Stimulated activated CD8-positive, alpha-beta memory T cell treated with anti-CD3 and anti-CD28 coated beads, Interleukin-7, amount 100 ng/mL, for 48 hours (primary cell): ENCODE measurements around the gene DMRTC1B.
"Not testable (repeated sequence)": the region's sequence is repeated elsewhere in the genome, so short reads cannot be mapped to it uniquely, and the experiment has no call there.

ENCODE experiments used
- DNase-seq, 2 donors: peaks; one replicate each; pipeline ENCODE4 v3.0.0-alpha.2; 2020; ENCODE audit warnings: low read depth in 1 of 2; ENCODE audit errors: extremely low read depth in 1 of 2

DMRTC1B gene, protein sequence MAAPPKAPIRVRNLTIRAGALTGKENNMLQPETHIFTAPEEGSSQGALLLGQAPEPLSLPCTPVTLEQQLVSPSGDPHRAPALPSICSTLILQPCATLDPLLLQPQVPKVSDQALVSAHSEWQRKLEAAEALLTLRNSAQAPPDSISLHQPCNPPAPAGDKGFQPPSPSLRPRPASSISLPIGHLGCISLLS

DNA sequence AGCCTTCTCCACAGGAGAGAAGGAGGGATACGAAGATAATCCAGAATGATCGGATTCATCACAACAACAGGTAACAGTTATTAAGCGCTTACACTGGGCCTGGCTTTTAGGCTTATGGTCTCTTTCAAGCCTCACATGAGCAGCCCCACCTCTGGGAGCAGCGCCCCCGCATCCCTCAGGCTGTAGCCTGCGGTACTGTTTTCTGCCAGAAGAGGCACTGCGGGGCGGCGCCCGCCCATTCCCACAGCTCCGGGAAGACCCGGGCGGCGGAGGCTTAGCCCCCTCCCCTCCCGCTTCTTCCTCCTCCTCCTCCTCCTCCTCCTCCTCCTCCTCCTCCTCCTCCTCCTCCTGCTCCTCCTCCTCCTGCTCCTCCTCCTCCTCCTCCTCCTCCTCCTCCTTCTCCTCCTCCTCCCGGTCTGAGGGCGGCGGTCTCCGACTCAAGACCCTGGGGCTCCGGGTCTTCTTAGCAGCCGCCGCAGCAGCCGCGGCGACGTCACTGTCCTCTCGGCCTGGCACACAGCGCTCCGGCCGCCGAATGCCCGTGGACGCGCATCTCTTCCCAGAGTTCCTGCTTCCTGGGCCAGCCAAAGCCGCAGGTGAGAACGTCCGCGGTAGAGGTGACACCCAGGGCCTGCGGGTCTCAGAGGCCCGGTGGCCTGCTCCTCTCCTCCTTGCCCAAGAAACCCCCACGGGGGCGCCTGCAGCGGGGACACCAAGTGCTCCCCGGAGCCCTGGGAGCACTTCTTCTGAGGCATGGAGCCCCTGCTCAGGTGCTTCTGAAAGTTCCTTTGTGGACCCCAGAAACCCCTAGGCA, at the start of gene DMRTC1B:
Gene DMRTC1B (plus strand): TSS at position 238 of the 814 bp plus-strand sequence. CDS start 68,246 bp downstream, outside the sequence.
- DNase-seq = not testable (repeated sequence)

- DNase-seq = no peak
These were observed 48.8 kb upstream of the DMRTC1B start for GRCh38 chrX:72727846-72728245.

- not testable (repeated sequence) for DNase-seq
These were observed 43.1 kb upstream of the DMRTC1B start for GRCh38 chrX:72733636-72734035.

- DNase-seq = no peak
These were observed 41.1 kb upstream of the DMRTC1B start for GRCh38 chrX:72735561-72735960.

GRCh38 chrX:72745546-72745945, 31.1 kb upstream of the DMRTC1B start:
- not testable (repeated sequence) for DNase-seq

DNA sequence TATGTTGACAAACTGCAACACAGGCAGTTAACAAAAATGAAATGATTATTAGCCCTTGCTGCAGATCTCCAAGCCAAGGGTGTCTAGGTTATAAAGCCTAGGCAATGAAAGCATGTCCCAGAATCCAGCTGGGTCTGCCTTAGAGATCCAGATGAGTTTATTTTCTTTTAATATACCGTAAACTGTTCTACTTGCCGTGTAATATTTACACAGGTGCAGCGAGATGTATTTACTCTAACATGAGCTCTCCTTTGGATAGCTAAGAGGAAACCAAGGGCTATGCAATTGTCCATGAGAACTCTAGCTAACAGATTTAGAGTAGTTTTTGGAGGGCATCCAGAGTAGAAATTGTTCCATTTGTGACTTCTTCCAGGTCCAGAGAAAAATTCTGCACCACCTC, 28.1 kb upstream of the DMRTC1B start:
- DNase-seq = not testable (repeated sequence)

GRCh38 chrX:72760454-72760853, 16.2 kb upstream of the DMRTC1B start:
- not testable (repeated sequence) for DNase-seq

DNA sequence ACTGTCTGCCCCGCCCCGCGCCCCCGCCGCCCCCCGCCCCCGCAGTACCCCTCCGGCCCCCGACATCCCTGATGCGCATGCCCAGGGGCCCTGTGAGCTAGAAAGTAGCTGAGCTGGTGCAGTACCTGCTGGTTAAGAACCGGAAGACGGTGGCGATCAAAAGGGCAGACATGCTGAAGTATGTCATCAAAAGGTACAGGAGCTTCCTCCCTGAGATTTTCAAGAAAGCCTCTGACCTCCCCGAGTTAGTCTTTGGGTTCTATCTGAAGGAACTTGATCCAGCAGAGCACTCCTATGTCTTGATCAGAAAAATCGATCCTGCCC, 739 bp downstream of the DMRTC1B start:
- DNase-seq = not testable (repeated sequence)

DNA sequence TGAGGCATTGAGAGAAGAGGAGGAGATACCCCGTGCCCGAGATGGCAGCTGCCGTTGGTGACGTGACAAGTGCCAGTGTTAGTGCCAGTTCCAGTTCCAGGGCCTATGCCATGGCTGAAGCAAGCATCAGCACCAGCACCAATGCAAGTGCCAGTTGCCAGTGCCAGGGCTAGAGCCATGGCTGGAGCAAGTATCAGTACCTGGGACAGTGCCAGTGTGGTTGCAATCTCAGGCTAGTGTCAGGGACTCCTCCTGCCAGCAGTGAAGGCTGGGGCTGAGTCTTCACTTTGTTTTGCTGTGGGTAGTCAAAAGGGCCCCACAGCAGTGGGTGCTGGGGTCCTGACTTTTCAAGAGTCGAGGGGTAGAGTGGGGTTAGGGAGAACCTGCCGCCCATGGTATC, 1.5 kb downstream of the DMRTC1B start:
- not testable (repeated sequence) for DNase-seq

- not testable (repeated sequence) for DNase-seq
These were observed 5.9 kb downstream of the DMRTC1B start, which contains the start of gene FAM236B for GRCh38 chrX:72782560-72782959. Gene FAM236B, minus strand, starts transcription at chrX:72782660. Its CDS starts 100 bp downstream, at chrX:72782560.

DNA sequence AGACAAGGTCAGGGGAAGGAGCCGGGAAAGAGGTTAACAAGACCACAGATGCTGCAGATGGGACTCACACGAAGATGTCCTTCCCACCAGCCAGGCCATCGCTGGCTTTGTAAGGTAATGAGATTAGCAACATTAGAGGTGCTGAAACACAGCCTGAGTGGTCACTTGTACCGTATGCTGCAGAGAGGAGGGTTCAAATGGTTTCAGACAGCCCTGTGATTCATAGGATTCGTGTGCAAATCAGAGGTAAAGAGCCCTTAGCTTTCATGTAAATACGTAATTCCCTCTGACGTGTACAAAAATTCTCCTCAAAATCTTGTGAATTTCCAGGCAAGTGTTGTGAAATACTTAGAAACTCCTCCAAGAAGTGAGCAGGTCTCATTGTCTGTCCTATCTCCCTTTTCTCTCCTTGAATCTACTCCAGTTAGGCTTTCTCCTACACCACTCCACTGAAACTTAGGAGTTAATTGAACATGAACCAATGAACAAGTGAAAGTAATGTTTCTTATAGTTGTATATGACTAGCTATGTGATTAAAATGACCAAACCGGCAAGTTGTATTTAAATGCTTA, 6.8 kb downstream of the DMRTC1B start:
- DNase-seq = not testable (repeated sequence)

GRCh38 chrX:72783964-72784363, 7.3 kb downstream of the DMRTC1B start:
- not testable (repeated sequence) for DNase-seq

GRCh38 chrX:72788142-72788541, 11.5 kb downstream of the DMRTC1B start:
- not testable (repeated sequence) for DNase-seq

- DNase-seq = not testable (repeated sequence)
These were observed 13.7 kb downstream of the DMRTC1B start for GRCh38 chrX:72790390-72790789.

DNA sequence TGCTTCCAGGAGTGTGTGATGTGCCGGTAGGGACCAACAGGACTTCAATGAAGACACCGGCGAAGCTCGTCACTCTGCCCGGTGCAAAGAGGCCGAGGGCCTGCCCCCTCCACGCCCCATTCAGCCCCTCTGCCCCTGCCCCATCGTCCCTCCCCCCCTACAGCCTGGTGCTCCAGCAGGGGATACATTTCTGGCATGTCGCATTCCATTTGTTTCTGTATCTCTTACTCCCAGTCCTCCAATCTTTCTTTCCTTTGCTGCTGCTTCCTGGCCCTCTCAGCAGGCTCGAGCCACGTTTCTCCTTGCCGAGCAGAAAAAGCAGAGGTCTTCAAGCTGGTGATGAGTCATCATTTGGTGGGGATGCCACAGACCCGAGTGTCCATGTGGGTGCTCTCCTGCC, 31.4 kb downstream of the DMRTC1B start, which contains the start of gene FAM236D:
Gene FAM236D (minus strand): TSS at position 101 of the 400 bp plus-strand sequence. CDS start 100 bp downstream, at position 1.
- not testable (repeated sequence) for DNase-seq

DNA sequence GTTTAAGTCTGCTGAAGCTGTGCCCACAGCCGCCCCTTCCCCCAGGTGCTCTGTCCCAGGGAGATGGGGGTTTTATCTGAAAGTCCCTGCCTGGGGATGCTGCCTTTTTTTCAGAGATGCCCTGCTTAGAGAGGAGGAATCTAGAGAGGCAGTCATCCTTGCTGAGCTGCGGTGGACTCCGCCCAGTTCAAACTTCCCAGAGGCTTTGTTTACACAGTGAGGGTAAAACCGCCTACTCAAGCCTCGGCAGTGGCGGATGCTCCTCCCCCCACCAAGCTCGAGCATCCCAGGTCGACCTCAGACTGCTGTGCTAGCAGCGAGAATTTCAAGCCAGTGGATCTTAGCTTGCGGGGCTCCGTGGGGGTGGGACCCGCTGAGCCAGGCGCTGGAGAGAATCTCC, 54.0 kb downstream of the DMRTC1B start:
- DNase-seq = not testable (repeated sequence)

DNA sequence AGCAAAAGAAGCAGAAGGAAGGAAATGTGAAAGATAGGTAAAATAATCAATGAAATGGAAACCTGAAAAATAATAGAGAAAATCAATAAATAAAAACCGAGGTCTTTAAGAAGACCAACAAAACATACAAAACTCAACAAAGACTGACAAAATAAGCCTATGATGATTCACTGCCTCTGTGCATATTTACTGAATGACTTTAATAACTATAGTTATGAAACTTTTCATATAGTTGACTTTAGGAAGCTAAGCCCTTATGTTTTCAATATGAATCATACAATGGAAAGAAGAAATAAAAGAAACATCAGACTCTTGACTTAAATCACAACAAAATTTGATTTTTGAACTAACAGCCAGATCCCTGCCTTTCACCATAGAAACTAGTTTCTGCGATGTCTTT, 60.8 kb downstream of the DMRTC1B start:
- not testable (repeated sequence) for DNase-seq

- DNase-seq = not testable (repeated sequence)
These were observed 106.2 kb downstream of the DMRTC1B start for GRCh38 chrX:72882898-72883297.

- DNase-seq = not testable (repeated sequence)
These were observed 113.0 kb downstream of the DMRTC1B start for GRCh38 chrX:72889740-72890139.
